DND-41 (cell line): ENCODE measurements around the gene CHMP1A.

Experiments
- ATAC-seq: fragments of 200-7000 bp; cut with Tn5 transposase; 3 replicates; pipeline ENCODE4 v1.9.1; 2021; ENCODE audit warnings: low read depth; ENCODE audit not compliant: insufficient read depth
- DNase-seq: peaks from one replicate; pipeline ENCODE4 v3.0.0-alpha.2; 2020
- H2AFZ ChIP-seq: 2 replicates; pipeline ENCODE4 v1.6.0; 2012; ENCODE audit warnings: low read depth, low read length
- H3K27ac ChIP-seq: 2 replicates; pipeline ENCODE4 v1.5.1; 2012; ENCODE audit warnings: low read length, inconsistent platforms
- H3K27me3 ChIP-seq: fragments of 200-600 bp; sonication (generic); 2 replicates; pipeline ENCODE4 v1.6.0; 2012; ENCODE audit warnings: low read length, mild to moderate bottlenecking, inconsistent platforms; ENCODE audit not compliant: insufficient read depth, poor library complexity
- H3K36me3 ChIP-seq: 2 replicates; pipeline ENCODE4 v1.5.1; 2012; ENCODE audit warnings: low read length, inconsistent platforms; ENCODE audit not compliant: insufficient read depth
- H3K4me1 ChIP-seq: 2 replicates; pipeline ENCODE4 v1.5.1; 2012; ENCODE audit warnings: mild to moderate bottlenecking, low read length; ENCODE audit not compliant: insufficient read depth
- H3K4me2 ChIP-seq: 2 replicates; pipeline ENCODE4 v1.6.0; 2012; ENCODE audit warnings: mild to moderate bottlenecking, moderate library complexity, low read length, inconsistent platforms; ENCODE audit not compliant: insufficient read depth
- H3K4me3 ChIP-seq, 2 experiments: fragments of 200-600 bp in 1 of 2; shearing (Covaris generic) in 1 of 2; 2 replicates each; pipeline ENCODE4 v1.5.1; 2012 to 2016; ENCODE audit warnings: inconsistent platforms in 2 of 2, low read length in 2 of 2, mild to moderate bottlenecking in 2 of 2, low read depth in 1 of 2, moderate library complexity in 1 of 2
- H3K79me2 ChIP-seq: 2 replicates; pipeline ENCODE4 v1.6.0; 2012; ENCODE audit warnings: low read length, inconsistent platforms; ENCODE audit not compliant: insufficient read depth
- H3K9ac ChIP-seq: 2 replicates; pipeline ENCODE4 v1.6.0; 2012; ENCODE audit warnings: low read depth, mild to moderate bottlenecking, inconsistent platforms, low read length, moderate library complexity
- H3K9me3 ChIP-seq: 2 replicates; pipeline ENCODE4 v1.5.1; 2012; ENCODE audit warnings: low read length, moderate library complexity, mild to moderate bottlenecking, inconsistent platforms; ENCODE audit not compliant: insufficient read depth, severe bottlenecking
- H4K20me1 ChIP-seq: 2 replicates; pipeline ENCODE4 v1.6.0; 2012; ENCODE audit warnings: low read length; ENCODE audit not compliant: insufficient read depth
- CTCF ChIP-seq: IDR thresholded peaks from 2 replicates; pipeline ENCODE4 v1.5.1; 2012; ENCODE audit warnings: borderline replicate concordance, low read length, moderate library complexity, mild to moderate bottlenecking; ENCODE audit not compliant: poor library complexity, severe bottlenecking; ENCODE audit errors: extremely low read depth
- EZH2 ChIP-seq: IDR thresholded peaks from 3 replicates; pipeline ENCODE4 v1.6.1; 2012; ENCODE audit warnings: borderline replicate concordance, low read depth, mild to moderate bottlenecking, moderate library complexity, low read length, inconsistent platforms; ENCODE audit not compliant: severe bottlenecking

CHMP1A gene

DNA sequence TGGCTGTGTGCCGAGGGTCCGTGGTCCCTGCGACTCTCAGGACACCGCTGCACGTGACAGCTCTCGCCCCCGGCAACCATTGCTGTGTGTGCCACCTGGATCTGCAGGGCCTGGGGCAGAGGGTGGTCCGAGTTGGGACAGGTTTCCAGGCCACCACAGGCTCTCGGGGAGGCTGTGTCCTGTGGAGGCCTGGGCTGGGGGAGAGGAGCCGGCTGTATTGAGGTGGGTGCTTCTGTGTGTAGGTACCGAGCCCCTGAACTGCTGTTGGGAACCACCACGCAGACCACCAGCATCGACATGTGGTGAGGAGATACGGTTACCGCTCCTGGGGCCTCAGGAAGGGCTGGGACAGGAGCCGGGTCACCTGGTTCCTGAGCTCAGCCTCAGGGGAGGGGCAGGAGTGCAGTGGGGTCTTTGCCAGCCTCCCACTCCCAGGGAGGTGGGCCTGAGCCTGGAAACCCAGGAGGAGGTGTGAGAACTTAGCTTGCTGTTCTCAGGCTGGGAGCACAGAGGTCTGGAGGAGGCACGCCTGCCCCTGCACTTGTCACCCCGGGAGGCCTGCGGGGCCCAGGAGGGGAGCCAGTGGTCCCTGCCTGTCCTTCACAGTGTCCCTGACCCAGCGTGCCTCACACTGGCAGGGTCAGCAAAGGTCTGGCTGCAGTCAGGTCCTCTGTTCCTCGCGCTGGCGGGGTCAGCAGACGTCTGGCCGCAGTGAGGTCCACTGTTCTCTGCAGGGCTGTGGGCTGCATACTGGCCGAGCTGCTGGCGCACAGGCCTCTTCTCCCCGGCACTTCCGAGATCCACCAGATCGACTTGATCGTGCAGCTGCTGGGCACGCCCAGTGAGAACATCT, 36.6 kb upstream of the CHMP1A start:
- Histone ChIP-seq H3K4me2 (no peak overlapping the region), H3K36me3 (peaks cover 65% of the 10 kb centered on the region), H3K27ac (no peak overlapping the region), H3K79me2 (peaks cover 3% of the 10 kb centered on the region; the same call in 1 of the 2 replicates), H3K4me1 (no peaks in the 10 kb centered on the region), H3K9me3 (no peaks in the 10 kb centered on the region), H2AFZ (no peak overlapping the region), H3K4me3 (no peak overlapping the region), H3K27me3 (no peaks in the 10 kb centered on the region), H3K9ac (no peak overlapping the region), H4K20me1 (peaks cover 12% of the 10 kb centered on the region; the same call in 1 of the 2 replicates)
- TF ChIP-seq EZH2 (no peak), CTCF (no peak)
- DNase-seq, result no peak
- no peak for ATAC-seq

GRCh38 chr16:89693289-89693731, 35.8 kb upstream of the CHMP1A start:
- Histone ChIP-seq H3K27me3 (no peaks in the 10 kb centered on the region), H3K79me2 (peaks cover 7% of the 10 kb centered on the region), H3K4me1 (peaks cover 1% of the 10 kb centered on the region; the same call in 1 of the 2 replicates), H4K20me1 (peaks cover 12% of the 10 kb centered on the region; the same call in 1 of the 2 replicates), H3K9me3 (no peaks in the 10 kb centered on the region), H3K4me2 (no peak overlapping the region), H3K9ac (no peak overlapping the region), H3K27ac (no peak overlapping the region), H3K36me3 (peaks cover 68% of the 10 kb centered on the region), H2AFZ (no peak overlapping the region), H3K4me3 (no peak overlapping the region)
- TF ChIP-seq CTCF (no peak), EZH2 (no peak)
- no peak for DNase-seq
- ATAC-seq, result no peak

- Histone ChIP-seq H4K20me1 (peaks cover 6% of the 10 kb centered on the region; the same call in 1 of the 2 replicates), H3K79me2 (peaks cover 17% of the 10 kb centered on the region), H3K4me1 (peaks cover 14% of the 10 kb centered on the region), H3K4me3 (no peak overlapping the region), H3K9me3 (no peaks in the 10 kb centered on the region), H3K27ac (no peak overlapping the region), H3K4me2 (no peak overlapping the region), H3K36me3 (peaks cover 61% of the 10 kb centered on the region), H3K27me3 (no peaks in the 10 kb centered on the region), H2AFZ (no peak overlapping the region), H3K9ac (no peak overlapping the region)
- DNase-seq, result no peak
- ATAC-seq, result no peak
- no peak for TF ChIP-seq CTCF
- TF ChIP-seq EZH2, result no peak
Measured at GRCh38 chr16:89691986-89692569, 34.6 kb upstream of the CHMP1A start.
